AG04450 (cell line): Measurements from ENCODE around the gene MAP2K4. TPM values are rescaled to one million over a fixed set of nuclear protein-coding genes. Genes with fewer than 3 reads are reported as not detected.

Source experiments
- CTCF ChIA-PET: fragments of 300-600, 350-600 bp; formaldehyde crosslinking; extraction: SDS; loops from one replicate; lab custom pipeline; 2022; ENCODE audit warnings: antibody characterized with exemption, inconsistent platforms; lab: Charles Lee
- POLR2A ChIA-PET: fragments of 350-600 bp; formaldehyde crosslinking; extraction: SDS; loops from one replicate; lab custom pipeline; 2021; ENCODE audit warnings: antibody characterized with exemption, inconsistent platforms; lab: Yijun Ruan, JAX
- DNase-seq: peaks from one replicate; pipeline ENCODE4 v3.0.0-alpha.2; 2011; ENCODE audit warnings: low read depth, low spot score
- H3K27ac ChIP-seq: one replicate; pipeline ENCODE4 v1.5.1; 2012; ENCODE audit warnings: low read depth, low read length, control low read depth
- H3K27me3 ChIP-seq: one replicate; pipeline ENCODE4 v1.6.0; 2012; ENCODE audit warnings: low read length; ENCODE audit not compliant: control insufficient read depth, insufficient read depth
- H3K4me3 ChIP-seq: 2 replicates; pipeline ENCODE4 v1.5.1; 2011; ENCODE audit warnings: mild to moderate bottlenecking, low read depth, low read length, control low read depth
- H3K9me3 ChIP-seq: 2 replicates; pipeline ENCODE4 v1.5.1; 2012; ENCODE audit warnings: low read length; ENCODE audit not compliant: control insufficient read depth, insufficient read depth
- polyA plus RNA-seq: library from polyadenylated mRNA; depleted of rRNA; stranded (reverse); fragments of >200 nt; gene quantifications from 2 replicates; pipeline ENCODE4 v1.2.3, GENCODE V29; 2011
- TF ChIP-seq, protein P1 (sequence below): IDR thresholded peaks from 2 replicates; pipeline ENCODE4 v1.5.1; 2011; ENCODE audit warnings: low read depth, low read length, control low read depth, inconsistent platforms

The MAP2K4 gene
- polyA plus RNA-seq, 1 experiment: 32.9 TPM

DNA sequence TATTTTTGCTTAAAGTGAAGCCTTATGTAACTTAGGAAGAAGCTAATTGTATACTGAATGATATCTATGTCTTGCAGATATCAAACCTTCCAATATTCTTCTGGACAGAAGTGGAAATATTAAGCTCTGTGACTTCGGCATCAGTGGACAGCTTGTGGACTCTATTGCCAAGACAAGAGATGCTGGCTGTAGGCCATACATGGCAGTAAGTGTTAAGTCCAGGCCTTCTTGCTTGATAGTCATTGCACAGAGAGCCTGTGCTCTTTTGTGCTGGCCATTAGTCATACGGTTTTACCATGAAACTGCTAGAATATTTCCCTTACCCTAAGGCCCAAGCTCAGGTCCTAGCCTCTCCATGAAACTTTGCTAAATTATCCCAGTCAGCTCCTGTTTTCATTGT, 92.5 kb downstream of the MAP2K4 start:
- no peaks in the 10 kb centered on the region for H3K9me3 ChIP-seq
- no peaks in the 10 kb centered on the region for H3K27me3 ChIP-seq
- DNase-seq: no peak
- TF ChIP-seq, protein P1, sequence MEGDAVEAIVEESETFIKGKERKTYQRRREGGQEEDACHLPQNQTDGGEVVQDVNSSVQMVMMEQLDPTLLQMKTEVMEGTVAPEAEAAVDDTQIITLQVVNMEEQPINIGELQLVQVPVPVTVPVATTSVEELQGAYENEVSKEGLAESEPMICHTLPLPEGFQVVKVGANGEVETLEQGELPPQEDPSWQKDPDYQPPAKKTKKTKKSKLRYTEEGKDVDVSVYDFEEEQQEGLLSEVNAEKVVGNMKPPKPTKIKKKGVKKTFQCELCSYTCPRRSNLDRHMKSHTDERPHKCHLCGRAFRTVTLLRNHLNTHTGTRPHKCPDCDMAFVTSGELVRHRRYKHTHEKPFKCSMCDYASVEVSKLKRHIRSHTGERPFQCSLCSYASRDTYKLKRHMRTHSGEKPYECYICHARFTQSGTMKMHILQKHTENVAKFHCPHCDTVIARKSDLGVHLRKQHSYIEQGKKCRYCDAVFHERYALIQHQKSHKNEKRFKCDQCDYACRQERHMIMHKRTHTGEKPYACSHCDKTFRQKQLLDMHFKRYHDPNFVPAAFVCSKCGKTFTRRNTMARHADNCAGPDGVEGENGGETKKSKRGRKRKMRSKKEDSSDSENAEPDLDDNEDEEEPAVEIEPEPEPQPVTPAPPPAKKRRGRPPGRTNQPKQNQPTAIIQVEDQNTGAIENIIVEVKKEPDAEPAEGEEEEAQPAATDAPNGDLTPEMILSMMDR: no peak
- H3K27ac ChIP-seq: no peak overlapping the region
- no peak overlapping the region for H3K4me3 ChIP-seq
- CTCF ChIA-PET: interaction anchor here (0.5 kb wide), 1 partner anchor 135 kb away, joined by 3 read pairs; no protein-coding TSS in a partner anchor
- POLR2A ChIA-PET: no interaction called here

DNA sequence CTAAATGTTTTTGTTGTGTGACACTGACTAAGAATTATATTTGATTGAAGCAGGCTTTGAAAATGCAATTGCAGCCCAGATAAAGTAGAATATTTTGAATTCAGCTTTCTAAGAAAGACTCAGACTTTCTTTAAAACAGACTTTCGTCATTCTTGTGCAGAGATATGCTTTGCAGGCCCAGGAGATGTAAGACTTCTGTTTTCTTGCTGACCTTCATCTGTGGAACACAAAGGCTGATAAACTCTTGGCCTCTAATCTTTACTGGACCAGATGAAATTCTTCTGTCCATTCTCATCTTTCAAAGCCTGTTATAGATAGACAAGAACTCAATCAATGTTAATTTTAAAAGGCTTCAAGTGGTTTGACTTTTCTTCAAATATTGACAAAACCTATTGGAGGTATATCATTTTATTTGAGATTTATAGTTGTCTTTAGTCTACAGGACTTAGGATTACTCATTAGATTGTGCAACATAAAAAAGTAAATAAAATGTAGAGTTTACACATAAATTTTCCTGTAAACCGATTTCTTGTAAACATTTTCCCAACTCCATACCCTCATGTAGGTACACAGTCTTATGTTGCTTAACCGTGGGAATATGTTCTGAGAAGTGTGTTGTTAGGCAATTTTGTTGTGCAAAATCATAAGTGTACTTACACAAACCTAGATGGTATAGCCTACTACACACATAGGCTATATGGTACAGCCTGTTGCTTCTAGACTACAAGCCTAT, 94.2 kb downstream of the MAP2K4 start:
- POLR2A ChIA-PET: no interaction called here
- no peak overlapping the region for H3K27ac ChIP-seq
- H3K4me3 ChIP-seq: no peak overlapping the region
- DNase-seq: no peak
- TF ChIP-seq, protein P1: no peak
- H3K27me3 ChIP-seq: no peaks in the 10 kb centered on the region
- H3K9me3 ChIP-seq: no peaks in the 10 kb centered on the region
- CTCF ChIA-PET: no interaction called here

DNA sequence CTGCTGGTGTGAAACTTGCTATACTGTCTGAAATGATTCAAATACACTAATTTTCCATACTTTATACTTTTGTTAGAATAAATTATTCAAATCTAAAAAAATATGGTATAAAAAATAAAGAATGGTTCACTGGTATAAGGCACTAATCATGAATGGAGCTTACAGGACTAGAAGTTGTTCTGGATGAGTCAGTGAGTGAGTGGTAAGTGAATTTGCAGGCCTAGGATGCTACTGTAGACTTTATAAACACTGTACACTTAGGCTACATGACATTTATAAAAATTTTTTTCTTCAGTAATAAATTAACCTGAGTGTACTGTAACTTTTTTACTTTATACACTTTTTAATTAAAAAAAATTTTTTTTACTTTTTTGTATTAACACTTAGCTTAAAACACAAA, 95.5 kb downstream of the MAP2K4 start:
- Histone ChIP-seq H3K27ac (no peak overlapping the region), H3K4me3 (no peak overlapping the region), H3K27me3 (no peaks in the 10 kb centered on the region), H3K9me3 (no peaks in the 10 kb centered on the region)
- TF ChIP-seq, protein P1: no peak
- ChIA-PET POLR2A (interaction anchor here (1.3 kb wide), 1 partner anchor 96 kb away, joined by 3 read pairs; the partner anchor contains the start of gene MAP2K4), CTCF (no interaction called here)
- no peak for DNase-seq

DNA sequence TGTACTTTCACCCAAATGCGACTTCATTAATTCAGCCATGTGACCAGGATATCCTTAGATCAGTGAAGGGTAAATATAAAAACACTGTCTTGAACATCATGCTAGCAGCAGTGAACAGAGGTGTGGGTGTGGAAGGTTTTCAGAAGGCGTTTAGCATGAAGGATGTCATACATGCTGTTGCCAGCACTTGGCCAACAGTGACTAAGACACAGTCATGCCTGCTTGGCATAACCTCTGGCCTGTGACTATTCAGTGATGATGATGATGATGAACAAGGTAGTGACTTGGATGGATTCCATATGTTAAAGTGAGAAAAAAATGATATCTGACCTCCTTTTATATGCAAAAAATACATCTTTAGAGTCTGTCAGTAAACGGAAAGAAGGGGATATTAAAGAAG, 97.9 kb downstream of the MAP2K4 start:
- DNase-seq: no peak
- CTCF ChIA-PET: no interaction called here
- POLR2A ChIA-PET: no interaction called here
- TF ChIP-seq, protein P1: no peak
- no peak overlapping the region for H3K4me3 ChIP-seq
- no peak overlapping the region for H3K27ac ChIP-seq
- no peaks in the 10 kb centered on the region for H3K27me3 ChIP-seq
- no peaks in the 10 kb centered on the region for H3K9me3 ChIP-seq

DNA sequence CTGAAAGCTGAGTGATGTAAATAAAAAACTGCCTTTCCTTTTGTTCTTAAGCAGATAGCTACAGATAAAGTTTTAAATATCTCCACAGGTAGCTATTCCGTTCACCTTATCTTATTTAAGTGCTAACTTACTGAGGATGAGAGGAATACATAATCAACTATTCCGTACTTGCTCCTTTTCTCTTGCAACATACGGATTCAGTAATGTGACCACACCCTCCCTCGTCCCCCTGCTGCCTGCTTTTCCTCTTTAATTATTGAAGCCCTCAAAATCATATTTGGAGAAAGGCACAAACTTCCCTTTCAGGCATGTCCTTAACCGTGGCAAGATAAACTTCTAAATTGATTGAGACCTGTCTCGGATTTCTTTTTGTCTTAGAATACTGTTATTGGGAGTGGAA, 101.4 kb downstream of the MAP2K4 start:
- no peaks in the 10 kb centered on the region for H3K9me3 ChIP-seq
- H3K27ac ChIP-seq: no peak overlapping the region
- ChIA-PET CTCF (no interaction called here), POLR2A (no interaction called here)
- H3K27me3 ChIP-seq: no peaks in the 10 kb centered on the region
- TF ChIP-seq, protein P1: no peak
- no peak overlapping the region for H3K4me3 ChIP-seq
- DNase-seq: no peak
